ENCODE results near the gene PXMP4.

The PXMP4 gene

DNA sequence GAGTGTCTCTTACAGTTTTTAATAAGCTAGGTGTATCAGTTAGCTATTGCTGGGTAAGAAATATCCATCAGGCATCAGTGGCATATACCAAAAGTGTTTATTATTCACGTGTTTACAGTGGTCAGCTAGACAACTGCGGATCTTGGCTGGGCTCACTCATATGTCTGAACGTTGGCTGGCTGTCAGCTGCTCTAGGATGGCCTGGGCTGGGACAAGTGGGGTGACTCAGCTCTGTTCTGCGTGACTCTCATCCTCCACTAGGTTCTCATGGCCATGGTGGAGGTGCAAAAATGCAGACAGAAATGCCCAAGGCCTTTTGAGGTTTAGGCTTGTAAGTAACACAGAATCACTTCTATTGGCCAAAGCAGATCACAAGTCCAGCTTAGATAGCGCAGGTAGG is 33.7 kb upstream of the PXMP4 start:
- H3K4me3 ChIP-seq (ENCODE audit: low read depth in 1 of 2, low read length in 2 of 2): no peak overlapping the region
- H3K36me3 ChIP-seq (ENCODE audit: control insufficient read depth in 1 of 2, insufficient read depth in 2 of 2, low read length in 2 of 2): peaks cover 17 to 26% of the 10 kb centered on the region in 2 donors
- no peaks in the 10 kb centered on the region for H3K4me1 ChIP-seq (ENCODE audit: control insufficient read depth in 1 of 2, insufficient read depth in 2 of 2, low read length in 2 of 2)
- no peaks in the 10 kb centered on the region for H3K27me3 ChIP-seq (ENCODE audit: control insufficient read depth in 1 of 2, insufficient read depth in 2 of 2, low read length in 2 of 2)
- H3K9ac ChIP-seq (ENCODE audit: low read depth in 1 of 2, low read length in 2 of 2): no peak overlapping the region
- H3K27ac ChIP-seq (ENCODE audit: low read depth, low read length): no peak overlapping the region
- peaks cover 5 to 7% of the 10 kb centered on the region in 2 donors for H3K9me3 ChIP-seq (ENCODE audit: control insufficient read depth in 1 of 2, low read length in 2 of 2)

DNA sequence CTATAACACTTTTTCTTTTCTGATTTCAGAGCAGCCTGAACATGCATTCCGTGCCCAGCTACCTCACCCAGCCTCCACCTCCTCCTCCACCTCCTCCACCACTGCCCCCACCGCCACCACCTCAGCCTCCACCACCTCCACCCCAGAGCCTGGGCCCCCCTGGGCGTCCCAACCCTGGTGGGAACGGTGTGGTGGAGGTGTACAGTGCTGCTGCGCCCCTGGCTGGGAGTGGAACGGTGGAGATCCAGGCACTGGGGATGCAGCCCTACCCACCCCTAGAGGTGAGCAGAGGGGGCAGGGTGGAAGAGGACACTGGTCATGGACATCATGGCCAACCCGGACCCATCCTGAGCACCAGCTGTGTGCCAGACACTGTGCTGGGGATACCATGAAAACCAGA is 33.0 kb upstream of the PXMP4 start:
- Histone ChIP-seq H3K27me3 (ENCODE audit: control insufficient read depth in 1 of 2, insufficient read depth in 2 of 2, low read length in 2 of 2) (no peaks in the 10 kb centered on the region), H3K4me3 (ENCODE audit: low read depth in 1 of 2, low read length in 2 of 2) (no peak overlapping the region), H3K4me1 (ENCODE audit: control insufficient read depth in 1 of 2, insufficient read depth in 2 of 2, low read length in 2 of 2) (no peaks in the 10 kb centered on the region), H3K9me3 (ENCODE audit: control insufficient read depth in 1 of 2, low read length in 2 of 2) (peaks cover 5 to 7% of the 10 kb centered on the region in 2 donors), H3K9ac (ENCODE audit: low read depth in 1 of 2, low read length in 2 of 2) (no peak overlapping the region), H3K27ac (ENCODE audit: low read depth, low read length) (no peak overlapping the region), H3K36me3 (ENCODE audit: control insufficient read depth in 1 of 2, insufficient read depth in 2 of 2, low read length in 2 of 2) (peaks cover 17 to 22% of the 10 kb centered on the region in 2 donors)

DNA sequence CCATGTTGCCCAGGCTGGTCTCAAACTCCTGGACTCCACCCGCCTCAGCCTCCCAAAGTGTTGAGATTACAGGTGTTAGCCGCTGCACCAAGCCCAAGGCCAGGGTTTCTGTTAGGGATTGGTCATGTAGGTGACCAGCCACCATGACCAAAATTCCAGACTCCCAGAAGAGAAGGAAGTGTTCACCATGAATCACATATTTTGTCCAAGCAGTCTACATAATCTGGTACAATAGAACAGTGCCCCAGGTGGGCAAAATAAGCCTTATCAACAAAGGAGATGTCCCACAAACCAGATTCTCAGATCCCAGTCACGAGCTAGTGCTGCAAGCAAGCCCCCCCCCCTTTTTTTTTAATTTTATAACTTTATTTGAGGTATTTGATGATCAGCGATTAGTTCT is 31.7 kb upstream of the PXMP4 start:
- Histone ChIP-seq H3K27ac (ENCODE audit: low read depth, low read length) (no peak overlapping the region), H3K36me3 (ENCODE audit: control insufficient read depth in 1 of 2, insufficient read depth in 2 of 2, low read length in 2 of 2) (peaks cover 17 to 18% of the 10 kb centered on the region in 2 donors), H3K4me3 (ENCODE audit: low read depth in 1 of 2, low read length in 2 of 2) (no peak overlapping the region), H3K9ac (ENCODE audit: low read depth in 1 of 2, low read length in 2 of 2) (no peak overlapping the region), H3K27me3 (ENCODE audit: control insufficient read depth in 1 of 2, insufficient read depth in 2 of 2, low read length in 2 of 2) (no peaks in the 10 kb centered on the region), H3K9me3 (ENCODE audit: control insufficient read depth in 1 of 2, low read length in 2 of 2) (no peaks in the 10 kb centered on the region), H3K4me1 (ENCODE audit: control insufficient read depth in 1 of 2, insufficient read depth in 2 of 2, low read length in 2 of 2) (no peaks in the 10 kb centered on the region)

DNA sequence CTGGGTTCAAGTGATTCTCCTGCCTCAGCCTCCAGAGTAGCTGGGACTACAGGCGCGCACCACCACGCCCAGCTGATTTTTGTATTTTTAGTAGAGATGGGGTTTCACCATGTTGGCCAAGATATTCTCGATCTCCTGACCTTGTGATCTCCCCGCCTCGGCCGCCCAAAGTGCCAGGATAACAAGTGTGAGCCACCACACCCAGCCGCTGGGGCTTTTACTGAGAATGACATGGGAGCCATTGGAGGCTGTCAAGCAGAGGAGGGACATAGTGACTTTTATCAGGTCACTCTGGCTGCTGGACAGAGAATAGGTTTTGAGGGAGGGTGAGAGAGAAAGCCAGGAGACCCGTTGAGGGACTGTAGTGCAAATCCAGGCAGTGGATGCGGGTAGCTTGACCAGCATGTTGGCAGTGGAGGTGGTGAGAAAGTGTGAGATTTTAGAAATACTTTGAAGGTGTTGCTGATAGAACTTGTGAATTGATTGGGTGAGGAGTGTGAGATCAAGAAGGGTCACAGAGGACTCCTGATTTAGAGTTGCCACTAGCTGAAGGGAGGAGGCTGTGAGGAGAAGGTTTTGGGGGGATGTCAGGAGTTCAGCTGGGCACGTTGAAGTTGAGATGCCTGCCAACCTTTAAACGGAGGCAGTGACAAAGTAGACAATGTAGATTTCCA is 26.4 kb upstream of the PXMP4 start:
- H3K36me3 ChIP-seq (ENCODE audit: control insufficient read depth in 1 of 2, insufficient read depth in 2 of 2, low read length in 2 of 2): peaks cover 0 to 3% of the 10 kb centered on the region in 2 donors
- no peaks in the 10 kb centered on the region for H3K9me3 ChIP-seq (ENCODE audit: control insufficient read depth in 1 of 2, low read length in 2 of 2)
- no peak overlapping the region for H3K9ac ChIP-seq (ENCODE audit: low read depth in 1 of 2, low read length in 2 of 2)
- H3K4me1 ChIP-seq (ENCODE audit: control insufficient read depth in 1 of 2, insufficient read depth in 2 of 2, low read length in 2 of 2): no peaks in the 10 kb centered on the region
- H3K27ac ChIP-seq (ENCODE audit: low read depth, low read length): no peak overlapping the region
- no peak overlapping the region for H3K4me3 ChIP-seq (ENCODE audit: low read depth in 1 of 2, low read length in 2 of 2)
- no peaks in the 10 kb centered on the region for H3K27me3 ChIP-seq (ENCODE audit: control insufficient read depth in 1 of 2, insufficient read depth in 2 of 2, low read length in 2 of 2)

DNA sequence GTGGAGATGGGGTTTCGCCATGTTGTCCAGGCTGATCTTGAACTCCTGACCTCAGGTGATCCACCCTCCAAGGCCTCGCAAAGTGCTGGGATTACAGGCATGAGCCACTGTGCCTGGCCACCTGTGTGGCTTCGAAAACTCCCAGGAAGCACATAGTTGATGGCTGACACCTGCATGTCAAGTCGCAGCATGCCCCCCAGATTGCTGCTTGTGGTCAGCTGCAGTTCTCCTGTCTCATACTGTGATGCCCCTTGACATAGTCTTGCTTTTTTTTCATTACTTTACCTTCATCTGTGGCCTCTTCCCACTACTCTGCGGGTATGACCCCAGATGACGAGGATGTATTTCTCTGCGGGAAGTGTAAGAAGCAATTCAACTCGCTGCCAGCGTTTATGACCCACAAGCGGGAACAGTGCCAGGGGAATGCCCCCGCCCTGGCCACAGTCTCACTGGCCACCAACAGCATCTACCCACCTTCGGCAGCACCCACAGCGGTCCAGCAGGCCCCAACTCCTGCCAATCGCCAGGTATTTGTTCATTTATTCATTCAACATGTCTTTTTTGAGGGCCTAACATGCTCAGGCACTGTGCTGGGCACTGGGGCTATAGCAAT is 24.8 kb upstream of the PXMP4 start:
- Histone ChIP-seq H3K27ac (ENCODE audit: low read depth, low read length) (no peak overlapping the region), H3K9ac (ENCODE audit: low read depth in 1 of 2, low read length in 2 of 2) (no peak overlapping the region), H3K4me1 (ENCODE audit: control insufficient read depth in 1 of 2, insufficient read depth in 2 of 2, low read length in 2 of 2) (no peaks in the 10 kb centered on the region), H3K27me3 (ENCODE audit: control insufficient read depth in 1 of 2, insufficient read depth in 2 of 2, low read length in 2 of 2) (no peaks in the 10 kb centered on the region), H3K36me3 (ENCODE audit: control insufficient read depth in 1 of 2, insufficient read depth in 2 of 2, low read length in 2 of 2) (peaks cover 0 to 3% of the 10 kb centered on the region in 2 donors), H3K4me3 (ENCODE audit: low read depth in 1 of 2, low read length in 2 of 2) (no peak overlapping the region), H3K9me3 (ENCODE audit: control insufficient read depth in 1 of 2, low read length in 2 of 2) (no peaks in the 10 kb centered on the region)

DNA sequence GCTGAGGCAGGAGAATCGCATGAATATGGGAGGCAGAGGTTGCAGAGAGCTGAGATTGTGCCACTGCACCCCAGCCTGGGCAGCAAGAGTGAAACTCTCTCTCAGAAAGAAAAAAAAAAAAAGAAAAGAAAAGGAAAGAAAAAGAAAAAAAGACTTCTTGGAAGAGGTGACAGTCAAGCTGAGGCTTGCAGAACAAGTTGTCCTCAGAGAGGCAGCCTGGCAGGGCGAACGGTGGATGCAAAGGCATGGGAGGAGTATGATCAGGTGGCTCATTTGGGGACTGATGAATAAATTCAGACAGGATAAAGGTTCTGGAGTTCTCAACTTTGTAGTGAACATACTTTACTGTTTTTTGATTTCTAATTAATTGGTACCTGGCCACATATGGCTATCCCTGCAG is 24.1 kb upstream of the PXMP4 start:
- H3K27ac ChIP-seq (ENCODE audit: low read depth, low read length): no peak overlapping the region
- no peaks in the 10 kb centered on the region for H3K4me1 ChIP-seq (ENCODE audit: control insufficient read depth in 1 of 2, insufficient read depth in 2 of 2, low read length in 2 of 2)
- H3K36me3 ChIP-seq (ENCODE audit: control insufficient read depth in 1 of 2, insufficient read depth in 2 of 2, low read length in 2 of 2): peaks cover 0 to 3% of the 10 kb centered on the region in 2 donors
- no peaks in the 10 kb centered on the region for H3K27me3 ChIP-seq (ENCODE audit: control insufficient read depth in 1 of 2, insufficient read depth in 2 of 2, low read length in 2 of 2)
- H3K9me3 ChIP-seq (ENCODE audit: control insufficient read depth in 1 of 2, low read length in 2 of 2): no peaks in the 10 kb centered on the region
- no peak overlapping the region for H3K9ac ChIP-seq (ENCODE audit: low read depth in 1 of 2, low read length in 2 of 2)
- no peak overlapping the region for H3K4me3 ChIP-seq (ENCODE audit: low read depth in 1 of 2, low read length in 2 of 2)

DNA sequence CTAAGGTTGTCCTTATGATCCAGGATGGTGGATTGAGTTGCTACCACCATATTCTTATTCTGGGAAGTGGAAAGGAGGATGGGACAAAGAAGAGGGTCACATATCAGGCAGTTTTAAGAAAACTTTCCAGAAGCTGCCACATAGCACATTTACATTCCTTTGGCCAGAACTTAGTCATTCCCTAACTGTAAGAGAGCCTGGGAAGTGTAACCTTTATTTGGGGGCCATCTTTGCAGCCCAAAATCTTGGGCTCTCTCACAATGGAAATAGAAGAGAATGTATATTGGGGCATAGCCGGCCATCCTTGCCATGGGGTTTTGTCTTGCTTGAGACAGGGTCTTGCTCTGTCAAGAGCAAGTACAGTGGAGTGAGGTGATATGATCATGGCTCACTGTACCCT is 20.1 kb upstream of the PXMP4 start:
- peaks cover 0 to 5% of the 10 kb centered on the region in 2 donors for H3K36me3 ChIP-seq (ENCODE audit: control insufficient read depth in 1 of 2, insufficient read depth in 2 of 2, low read length in 2 of 2)
- H3K4me1 ChIP-seq (ENCODE audit: control insufficient read depth in 1 of 2, insufficient read depth in 2 of 2, low read length in 2 of 2): no peaks in the 10 kb centered on the region
- H3K4me3 ChIP-seq (ENCODE audit: low read depth in 1 of 2, low read length in 2 of 2): no peak overlapping the region
- no peak overlapping the region for H3K27ac ChIP-seq (ENCODE audit: low read depth, low read length)
- no peak overlapping the region for H3K9ac ChIP-seq (ENCODE audit: low read depth in 1 of 2, low read length in 2 of 2)
- H3K27me3 ChIP-seq (ENCODE audit: control insufficient read depth in 1 of 2, insufficient read depth in 2 of 2, low read length in 2 of 2): no peaks in the 10 kb centered on the region
- H3K9me3 ChIP-seq (ENCODE audit: control insufficient read depth in 1 of 2, low read length in 2 of 2): peaks cover 12 to 13% of the 10 kb centered on the region in 2 donors

DNA sequence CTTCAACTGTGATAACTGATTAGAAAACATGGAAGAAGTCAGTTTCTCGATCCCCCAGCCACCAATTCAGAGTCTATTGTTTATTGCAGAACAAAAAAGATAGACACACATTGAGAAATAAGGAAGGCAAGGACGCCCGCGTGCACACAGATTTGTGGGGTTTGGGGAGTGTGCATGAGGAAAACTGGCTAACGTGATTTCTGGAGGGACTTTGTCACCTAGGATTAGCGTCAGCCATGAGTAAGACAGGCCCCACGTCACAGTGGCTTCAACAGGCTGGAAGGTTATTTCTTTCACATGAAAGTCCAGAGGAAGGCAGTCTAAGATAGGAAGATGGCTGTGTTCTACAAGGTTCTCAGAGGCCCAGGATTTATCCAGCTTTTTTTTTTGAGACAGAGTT is 19.4 kb upstream of the PXMP4 start:
- Histone ChIP-seq H3K36me3 (ENCODE audit: control insufficient read depth in 1 of 2, insufficient read depth in 2 of 2, low read length in 2 of 2) (peaks cover 0 to 5% of the 10 kb centered on the region in 2 donors), H3K9me3 (ENCODE audit: control insufficient read depth in 1 of 2, low read length in 2 of 2) (peaks cover 12 to 13% of the 10 kb centered on the region in 2 donors), H3K27ac (ENCODE audit: low read depth, low read length) (no peak overlapping the region), H3K4me1 (ENCODE audit: control insufficient read depth in 1 of 2, insufficient read depth in 2 of 2, low read length in 2 of 2) (peaks cover 0 to under 1% of the 10 kb centered on the region in 2 donors), H3K9ac (ENCODE audit: low read depth in 1 of 2, low read length in 2 of 2) (no peak overlapping the region), H3K27me3 (ENCODE audit: control insufficient read depth in 1 of 2, insufficient read depth in 2 of 2, low read length in 2 of 2) (no peaks in the 10 kb centered on the region), H3K4me3 (ENCODE audit: low read depth in 1 of 2, low read length in 2 of 2) (no peak overlapping the region)

DNA sequence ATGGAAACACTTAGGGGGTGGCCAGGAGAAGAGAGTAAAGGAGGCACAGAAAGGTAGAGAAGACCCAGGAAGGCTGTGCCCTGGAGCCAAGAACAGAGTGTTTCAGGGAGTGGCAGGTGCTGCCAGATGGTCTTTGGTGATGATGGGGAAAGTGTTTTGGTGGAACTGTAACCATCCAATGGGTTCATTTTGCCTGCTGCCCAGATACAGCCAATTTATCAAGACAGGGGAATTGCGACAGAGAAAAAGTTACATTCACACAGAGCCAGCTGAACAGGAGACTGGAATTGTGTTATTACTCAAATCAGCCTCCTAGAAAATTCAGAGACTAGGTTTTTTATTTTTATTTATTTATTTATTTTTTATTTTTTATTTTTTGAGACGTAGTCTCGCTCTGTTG is 16.9 kb upstream of the PXMP4 start:
- peaks cover 12 to 13% of the 10 kb centered on the region in 2 donors for H3K9me3 ChIP-seq (ENCODE audit: control insufficient read depth in 1 of 2, low read length in 2 of 2)
- H3K27me3 ChIP-seq (ENCODE audit: control insufficient read depth in 1 of 2, insufficient read depth in 2 of 2, low read length in 2 of 2): no peaks in the 10 kb centered on the region
- H3K27ac ChIP-seq (ENCODE audit: low read depth, low read length): no peak overlapping the region
- peaks cover 0 to 5% of the 10 kb centered on the region in 2 donors for H3K36me3 ChIP-seq (ENCODE audit: control insufficient read depth in 1 of 2, insufficient read depth in 2 of 2, low read length in 2 of 2)
- no peak overlapping the region for H3K4me3 ChIP-seq (ENCODE audit: low read depth in 1 of 2, low read length in 2 of 2)
- peaks cover 8 to 22% of the 10 kb centered on the region in 2 donors for H3K4me1 ChIP-seq (ENCODE audit: control insufficient read depth in 1 of 2, insufficient read depth in 2 of 2, low read length in 2 of 2)
- no peak overlapping the region for H3K9ac ChIP-seq (ENCODE audit: low read depth in 1 of 2, low read length in 2 of 2)

DNA sequence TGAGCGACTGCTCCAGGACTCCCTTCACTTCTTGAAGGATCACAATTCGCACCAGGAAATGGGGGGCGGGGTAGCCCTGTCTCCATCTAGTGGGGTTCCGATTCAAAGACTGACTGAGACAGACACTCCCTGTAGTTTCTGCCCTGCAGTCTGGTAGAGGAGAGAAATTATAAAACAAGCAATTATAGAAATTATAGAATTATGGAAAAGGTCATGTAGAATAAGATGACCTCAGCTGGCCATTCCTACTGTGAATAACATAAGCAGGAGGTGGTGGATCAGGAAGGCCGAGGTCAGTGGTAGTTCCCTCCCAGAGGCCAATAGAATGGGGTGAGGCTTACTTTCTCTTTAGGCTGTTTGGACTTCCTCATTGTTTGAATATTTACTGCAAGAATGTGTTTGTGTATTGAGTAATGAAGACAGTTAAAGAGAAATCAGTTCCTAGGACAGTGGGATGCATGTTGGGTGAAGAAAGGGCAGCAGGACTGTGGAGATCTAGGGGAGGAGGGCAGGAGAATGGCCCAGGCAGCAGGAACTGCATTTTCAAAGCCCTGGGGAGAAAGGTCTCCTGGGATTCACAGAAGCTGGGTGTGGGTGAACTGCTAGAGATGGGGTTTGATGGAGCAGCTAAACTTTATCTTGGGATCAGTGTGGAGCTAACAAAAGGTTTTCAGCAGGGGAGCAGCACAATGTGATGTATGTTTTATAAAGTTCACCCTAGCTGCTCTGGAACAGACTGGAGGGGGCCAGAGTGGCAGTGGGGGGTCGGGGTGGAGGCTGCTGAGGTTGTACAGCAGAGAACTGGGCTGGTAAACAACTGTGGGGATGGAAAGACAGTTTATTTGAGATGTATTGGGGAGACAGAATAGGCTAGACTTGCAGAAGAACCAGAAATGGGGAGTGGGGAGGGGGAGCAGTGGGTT is 13.8 kb upstream of the PXMP4 start:
- H3K27ac ChIP-seq (ENCODE audit: low read depth, low read length): peak overlapping the region; percentile 39
- H3K4me1 ChIP-seq (ENCODE audit: control insufficient read depth in 1 of 2, insufficient read depth in 2 of 2, low read length in 2 of 2): peaks cover 8 to 28% of the 10 kb centered on the region in 2 donors
- H3K36me3 ChIP-seq (ENCODE audit: control insufficient read depth in 1 of 2, insufficient read depth in 2 of 2, low read length in 2 of 2): peaks cover 0 to 5% of the 10 kb centered on the region in 2 donors
- H3K4me3 ChIP-seq (ENCODE audit: low read depth in 1 of 2, low read length in 2 of 2): peak overlapping the region; percentile 26 to 34
- H3K9ac ChIP-seq (ENCODE audit: low read depth in 1 of 2, low read length in 2 of 2): peak overlapping the region in 1 of 2 donors; percentile 32
- no peaks in the 10 kb centered on the region for H3K27me3 ChIP-seq (ENCODE audit: control insufficient read depth in 1 of 2, insufficient read depth in 2 of 2, low read length in 2 of 2)
- peaks cover 12 to 13% of the 10 kb centered on the region in 2 donors for H3K9me3 ChIP-seq (ENCODE audit: control insufficient read depth in 1 of 2, low read length in 2 of 2)
